ENCODE results near the gene AP2A2. TPM values are rescaled to one million over a fixed set of nuclear protein-coding genes. Genes with fewer than 3 reads are reported as not detected.

Gene AP2A2
- total and polyA plus RNA-seq, 10 donors = 32.7 to 321 (median 153) TPM

DNA sequence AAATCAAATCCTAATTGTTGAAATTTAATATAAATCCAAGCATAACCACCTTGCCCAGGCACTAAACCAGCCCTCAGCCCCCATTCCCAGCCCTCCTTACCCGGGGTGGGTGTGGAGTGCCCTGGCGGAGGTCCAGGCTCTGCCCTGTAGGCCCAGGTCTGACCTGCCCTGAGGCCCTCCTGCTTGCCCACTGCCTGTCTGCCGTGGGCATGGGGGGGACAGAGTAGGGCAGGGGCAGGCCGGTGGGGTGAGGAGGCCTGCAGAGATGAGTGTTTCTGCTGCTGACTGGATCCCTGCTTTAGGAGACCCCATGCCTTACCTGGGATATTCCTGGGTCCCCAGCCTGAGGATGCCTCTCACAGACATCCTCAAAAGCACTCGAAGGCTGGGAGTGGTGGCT is 11.5 kb upstream of the AP2A2 start:
- Histone ChIP-seq H3K36me3 (peaks cover 0 to 3% (median 0%) of the 10 kb centered on the region in 6 donors), H3K27ac (peak overlapping the region; percentile 63 to 97 (median 93)), H3K4me3 (peak overlapping the region in 3 of 8 donors; percentile 18 to 98 (median 92)), H3K4me1 (peaks cover 6 to 65% (median 23%) of the 10 kb centered on the region in 6 donors), H3K9me3 (no peaks in the 10 kb centered on the region), H3K27me3 (replicated peaks in 1 of 7) (no peaks in the 10 kb centered on the region)
- intact Hi-C loops (cut with DNase I; ENCODE audit: low total_unique reads) = no loop called here
- TF ChIP-seq POLR2A (IDR thresholded peaks at IDR 0.05) (no peak), POLR2AphosphoS5 (IDR thresholded peaks at IDR 0.05) (no peak)
- TF ChIP-seq, protein P1, sequence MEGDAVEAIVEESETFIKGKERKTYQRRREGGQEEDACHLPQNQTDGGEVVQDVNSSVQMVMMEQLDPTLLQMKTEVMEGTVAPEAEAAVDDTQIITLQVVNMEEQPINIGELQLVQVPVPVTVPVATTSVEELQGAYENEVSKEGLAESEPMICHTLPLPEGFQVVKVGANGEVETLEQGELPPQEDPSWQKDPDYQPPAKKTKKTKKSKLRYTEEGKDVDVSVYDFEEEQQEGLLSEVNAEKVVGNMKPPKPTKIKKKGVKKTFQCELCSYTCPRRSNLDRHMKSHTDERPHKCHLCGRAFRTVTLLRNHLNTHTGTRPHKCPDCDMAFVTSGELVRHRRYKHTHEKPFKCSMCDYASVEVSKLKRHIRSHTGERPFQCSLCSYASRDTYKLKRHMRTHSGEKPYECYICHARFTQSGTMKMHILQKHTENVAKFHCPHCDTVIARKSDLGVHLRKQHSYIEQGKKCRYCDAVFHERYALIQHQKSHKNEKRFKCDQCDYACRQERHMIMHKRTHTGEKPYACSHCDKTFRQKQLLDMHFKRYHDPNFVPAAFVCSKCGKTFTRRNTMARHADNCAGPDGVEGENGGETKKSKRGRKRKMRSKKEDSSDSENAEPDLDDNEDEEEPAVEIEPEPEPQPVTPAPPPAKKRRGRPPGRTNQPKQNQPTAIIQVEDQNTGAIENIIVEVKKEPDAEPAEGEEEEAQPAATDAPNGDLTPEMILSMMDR (IDR thresholded peaks at IDR 0.05 in 8 of 11, conservative IDR thresholded peaks at IDR 0.05 in 3 of 11) = no peak
- DNase-seq = peak; percentile 77
- WGBS, 5 donors = 71 to 81% (median 74%) methylated on average over 5 of the region's 5 CpGs

DNA sequence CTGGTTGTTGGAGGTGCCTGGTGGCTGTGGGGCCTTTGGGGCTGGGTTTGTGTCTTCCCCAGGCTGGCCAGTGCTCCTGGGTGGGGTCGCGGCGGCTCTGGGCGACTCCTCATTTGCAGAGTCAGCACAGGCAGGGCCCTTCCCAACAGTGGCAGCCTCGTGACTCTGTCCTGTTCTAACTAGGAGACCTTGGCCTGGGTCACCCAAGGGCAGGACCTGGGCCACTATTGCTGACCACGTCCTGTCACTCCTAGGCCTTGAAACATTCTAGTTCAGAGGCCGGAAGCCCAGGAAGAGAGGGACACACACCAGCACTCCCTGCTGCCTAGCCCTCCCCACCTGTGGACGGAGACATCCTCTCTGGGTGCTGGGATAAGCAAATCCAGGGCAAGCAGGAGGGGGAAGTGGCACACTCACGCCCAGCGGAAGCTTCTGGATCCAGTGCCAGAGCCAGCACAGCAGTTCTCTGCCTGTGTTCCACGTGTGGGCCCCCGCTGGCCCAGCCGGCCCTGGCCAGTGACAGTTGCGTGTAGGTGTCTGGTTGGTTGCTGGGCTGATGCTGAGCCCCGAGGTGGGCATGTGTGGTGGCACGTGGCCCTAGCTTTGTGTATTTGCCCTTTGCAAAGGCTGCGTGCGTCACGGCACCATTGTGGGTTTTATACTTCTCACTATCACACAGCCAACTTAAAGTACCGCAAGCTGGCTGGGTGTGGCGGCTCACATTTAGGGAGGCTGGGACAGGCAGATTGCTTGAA is 10.7 kb upstream of the AP2A2 start:
- TF ChIP-seq POLR2AphosphoS5 (IDR thresholded peaks at IDR 0.05) (peak; percentile 91 to 95 (median 94)), POLR2A (IDR thresholded peaks at IDR 0.05) (peak in 1 of 3 donors; percentile 44)
- TF ChIP-seq, protein P1 (IDR thresholded peaks at IDR 0.05 in 8 of 11, conservative IDR thresholded peaks at IDR 0.05 in 3 of 11) = no peak
- 38 to 87% (median 71%) methylated on average over 17 to 21 of the region's 21 CpGs for WGBS, 5 donors
- Histone ChIP-seq H3K27ac (peak overlapping the region; percentile 63 to 97 (median 93)), H3K36me3 (no peaks in the 10 kb centered on the region), H3K4me1 (peaks cover 4 to 60% (median 17%) of the 10 kb centered on the region in 6 donors), H3K4me3 (peak overlapping the region in 3 of 8 donors; percentile 18 to 98 (median 92)), H3K9me3 (no peaks in the 10 kb centered on the region), H3K27me3 (replicated peaks in 1 of 7) (no peaks in the 10 kb centered on the region)
- peak; percentile 92 for DNase-seq
- intact Hi-C loops (cut with DNase I; ENCODE audit: low total_unique reads) = no loop called here

DNA sequence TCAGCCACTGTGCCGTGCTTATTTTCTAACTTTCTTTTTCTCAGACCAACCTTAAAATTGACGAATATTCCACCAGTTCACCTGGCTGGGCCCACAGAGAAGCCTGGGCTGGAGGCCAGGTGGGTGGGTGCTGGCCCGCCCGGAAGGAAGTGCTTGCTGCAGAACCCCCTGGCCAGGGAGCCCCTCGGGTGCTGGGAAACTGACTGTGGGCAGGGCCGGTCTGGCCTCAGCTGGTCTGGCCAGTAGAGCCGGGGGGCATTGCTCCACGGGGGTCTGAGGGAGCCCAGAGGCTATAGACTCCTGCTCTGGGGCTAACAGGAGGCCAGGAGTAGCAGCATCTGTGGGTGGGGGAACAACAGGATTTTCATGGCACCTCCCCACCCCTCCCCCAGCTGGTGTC is 8.2 kb upstream of the AP2A2 start:
- Histone ChIP-seq H3K27ac (peak overlapping the region in 4 of 8 donors; percentile 28 to 96 (median 94)), H3K27me3 (replicated peaks in 1 of 7) (no peaks in the 10 kb centered on the region)
- TF ChIP-seq POLR2AphosphoS5 (IDR thresholded peaks at IDR 0.05) (no peak), POLR2A (IDR thresholded peaks at IDR 0.05) (no peak)
- TF ChIP-seq, protein P1 (IDR thresholded peaks at IDR 0.05 in 8 of 11, conservative IDR thresholded peaks at IDR 0.05 in 3 of 11) = no peak

More for the DNA sequence above, 8.2 kb upstream of the AP2A2 start:
- Histone ChIP-seq H3K4me1 (peaks cover 0 to 42% (median 4%) of the 10 kb centered on the region in 6 donors), H3K9me3 (no peaks in the 10 kb centered on the region), H3K36me3 (no peaks in the 10 kb centered on the region), H3K4me3 (no peak overlapping the region)
- DNase-seq = no peak
- 75 to 91% (median 85%) methylated on average over 7 to 8 of the region's 8 CpGs for WGBS, 5 donors
- intact Hi-C loops (cut with DNase I; ENCODE audit: low total_unique reads) = no loop called here
